ENCODE measurements around the gene TMEM132A. TPM values are rescaled to one million over a fixed set of nuclear protein-coding genes. Genes with fewer than 3 reads are reported as not detected.

The TMEM132A gene
- total RNA-seq, 1 donor from 2014 or later, result 34.0 TPM

DNA sequence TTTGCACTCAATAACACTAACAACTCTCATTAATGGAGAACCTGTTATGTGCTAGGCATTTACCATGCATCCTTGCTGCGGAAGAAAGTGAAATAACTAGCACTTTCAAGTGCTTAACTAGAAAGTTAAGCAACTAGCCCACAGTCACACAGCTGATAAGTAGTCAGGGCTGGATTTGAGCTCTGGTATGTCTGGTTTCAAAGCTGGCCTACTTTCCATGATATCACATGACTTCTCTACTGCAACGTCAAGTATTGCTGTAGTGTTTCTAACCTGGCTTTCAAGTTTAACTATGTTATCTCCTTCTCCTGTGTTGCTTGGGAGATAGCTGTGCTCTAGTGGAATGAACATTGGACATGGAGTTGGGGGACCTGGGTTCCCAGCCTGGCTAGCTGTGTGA, 15.6 kb downstream of the TMEM132A start:
- Mint-ChIP-seq H3K9me3 (no peaks in the 10 kb centered on the region), H3K36me3 (peaks cover 7% of the 10 kb centered on the region), H3K4me3 (no peak overlapping the region), H3K27me3 (ENCODE audit: insufficient read depth, low read depth) (peaks cover 10% of the 10 kb centered on the region), H3K27ac (no peak overlapping the region), H3K4me1 (peaks cover 14% of the 10 kb centered on the region)
- Histone ChIP-seq H3K4me1 (no peaks in the 10 kb centered on the region), H3K36me3 (no peaks in the 10 kb centered on the region), H3K9ac (no peak overlapping the region), H3K79me2 (ENCODE audit: low read depth) (no peaks in the 10 kb centered on the region), H3K9me3 (ENCODE audit: low read depth) (no peaks in the 10 kb centered on the region), H3K4me3 (no peak overlapping the region), H3K4me2 (no peak overlapping the region), H4K20me1 (ENCODE audit: low read depth) (no peaks in the 10 kb centered on the region), H3F3A (ENCODE audit: low read depth) (no peaks in the 10 kb centered on the region), H2AFZ (replicated peaks) (no peak overlapping the region), H3K27me3 (no peaks in the 10 kb centered on the region), H3K27ac (no peak overlapping the region)
- TF ChIP-seq EZH2 (IDR thresholded peaks at IDR 0.05), result no peak
- no peak for TF ChIP-seq CTCF (IDR thresholded peaks at IDR 0.05)
- no peak for TF ChIP-seq EZH2phosphoT487 (IDR thresholded peaks at IDR 0.05)
- no peak for DNase-seq (ENCODE audit: low spot score)

DNA sequence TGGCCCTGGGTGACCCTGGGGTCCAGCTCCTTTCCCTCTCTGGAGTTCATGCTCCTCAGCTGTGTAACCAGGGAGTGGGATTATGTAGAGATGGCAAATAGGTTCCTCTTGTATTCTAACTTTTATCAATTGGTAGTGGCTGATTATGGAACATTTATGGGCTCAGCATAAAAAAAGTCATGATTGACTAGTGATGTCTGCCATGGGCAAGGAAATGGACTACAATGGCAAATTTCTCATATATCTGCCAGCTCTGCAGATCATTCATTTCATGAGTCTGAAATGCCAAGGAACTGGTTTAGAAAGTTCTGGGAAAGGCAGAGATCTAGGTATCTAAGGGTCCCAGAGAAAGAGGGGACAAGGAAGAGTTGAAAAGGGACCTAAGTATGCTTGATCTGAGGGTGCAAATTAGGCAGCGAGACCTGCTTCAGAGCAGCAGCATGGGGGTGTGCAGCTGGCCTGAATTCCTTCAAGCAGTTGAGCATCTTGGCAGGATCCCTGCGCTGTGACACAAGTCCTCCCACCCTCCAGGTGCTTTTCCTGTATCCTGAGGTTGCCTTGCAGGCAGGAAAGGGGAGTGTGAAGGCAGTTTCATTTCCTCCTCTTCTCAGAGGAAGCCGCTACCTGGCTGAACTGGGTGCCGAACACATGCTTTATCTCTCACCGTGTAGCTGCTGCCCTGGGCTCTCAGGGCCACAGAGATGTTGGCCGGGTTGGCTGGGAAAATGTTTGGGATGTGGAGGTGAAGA, 17.3 kb downstream of the TMEM132A start:
- H3K36me3 Mint-ChIP-seq, result peaks cover 3% of the 10 kb centered on the region
- no peak overlapping the region for H3K9ac ChIP-seq
- no peaks in the 10 kb centered on the region for H3K9me3 Mint-ChIP-seq
- H3K4me3 Mint-ChIP-seq, result no peak overlapping the region
- H3K27me3 Mint-ChIP-seq (ENCODE audit: insufficient read depth, low read depth), result peaks cover 10% of the 10 kb centered on the region
- H3F3A ChIP-seq (ENCODE audit: low read depth), result no peaks in the 10 kb centered on the region
- DNase-seq (ENCODE audit: low spot score), result no peak
- no peak for TF ChIP-seq EZH2phosphoT487 (IDR thresholded peaks at IDR 0.05)
- H3K27me3 ChIP-seq, result no peaks in the 10 kb centered on the region
- H3K27ac Mint-ChIP-seq, result no peak overlapping the region
- H4K20me1 ChIP-seq (ENCODE audit: low read depth), result no peaks in the 10 kb centered on the region
- no peak overlapping the region for H3K4me2 ChIP-seq
- H3K9me3 ChIP-seq (ENCODE audit: low read depth), result no peaks in the 10 kb centered on the region
- H3K4me3 ChIP-seq, result no peak overlapping the region
- H3K36me3 ChIP-seq, result no peaks in the 10 kb centered on the region
- no peaks in the 10 kb centered on the region for H3K4me1 ChIP-seq
- H2AFZ ChIP-seq (replicated peaks), result no peak overlapping the region
- peaks cover 16% of the 10 kb centered on the region for H3K4me1 Mint-ChIP-seq
- H3K79me2 ChIP-seq (ENCODE audit: low read depth), result no peaks in the 10 kb centered on the region
- no peak overlapping the region for H3K27ac ChIP-seq

GRCh38 chr11:60942219-60942618, 18.0 kb downstream of the TMEM132A start:
- no peak for DNase-seq (ENCODE audit: low spot score)
- Histone ChIP-seq H3K27me3 (no peaks in the 10 kb centered on the region), H3F3A (ENCODE audit: low read depth) (no peaks in the 10 kb centered on the region), H3K4me1 (no peaks in the 10 kb centered on the region), H3K4me2 (no peak overlapping the region), H3K79me2 (ENCODE audit: low read depth) (no peaks in the 10 kb centered on the region), H3K27ac (no peak overlapping the region), H3K36me3 (no peaks in the 10 kb centered on the region), H3K9me3 (ENCODE audit: low read depth) (no peaks in the 10 kb centered on the region), H2AFZ (replicated peaks) (no peak overlapping the region), H3K4me3 (no peak overlapping the region), H4K20me1 (ENCODE audit: low read depth) (no peaks in the 10 kb centered on the region), H3K9ac (no peak overlapping the region)
- peaks cover under 1% of the 10 kb centered on the region for H3K36me3 Mint-ChIP-seq
- TF ChIP-seq EZH2phosphoT487 (IDR thresholded peaks at IDR 0.05) (no peak), EZH2 (IDR thresholded peaks at IDR 0.05) (no peak), CTCF (IDR thresholded peaks at IDR 0.05) (no peak)
- peaks cover 7% of the 10 kb centered on the region for H3K27me3 Mint-ChIP-seq (ENCODE audit: insufficient read depth, low read depth)
- H3K4me3 Mint-ChIP-seq, result no peak overlapping the region
- H3K27ac Mint-ChIP-seq, result no peak overlapping the region
- H3K9me3 Mint-ChIP-seq, result no peaks in the 10 kb centered on the region
- peaks cover 16% of the 10 kb centered on the region for H3K4me1 Mint-ChIP-seq

DNA sequence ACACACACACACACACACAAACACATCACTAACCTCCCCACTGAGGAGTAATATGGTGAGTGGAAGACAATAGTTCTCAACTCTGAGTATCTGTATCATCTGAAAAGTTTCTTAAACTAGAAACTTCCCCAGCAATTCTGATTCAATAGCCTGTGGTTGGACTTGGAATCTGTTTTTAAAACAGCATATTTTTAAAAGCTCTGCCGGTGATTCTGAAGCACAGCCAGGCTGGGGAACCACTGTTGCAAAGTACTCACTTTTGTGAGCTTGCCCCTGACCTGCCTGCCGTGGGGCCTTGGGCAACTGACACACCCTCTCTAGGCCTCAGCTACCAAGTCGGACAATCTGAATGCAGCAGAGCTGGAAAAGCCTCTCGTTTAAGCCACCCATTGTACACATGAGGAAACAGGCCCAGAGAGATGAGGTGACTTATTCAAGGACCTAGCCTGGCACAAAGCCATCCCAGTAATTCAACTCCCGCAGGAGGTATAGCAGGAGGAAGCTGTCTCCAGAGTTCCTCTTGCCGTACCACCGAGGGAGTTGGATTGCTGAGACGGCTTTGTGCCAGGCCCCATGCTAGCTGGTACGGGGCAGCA, 18.8 kb downstream of the TMEM132A start:
- Histone ChIP-seq H3K27me3 (no peaks in the 10 kb centered on the region), H2AFZ (replicated peaks) (no peak overlapping the region), H3K79me2 (ENCODE audit: low read depth) (no peaks in the 10 kb centered on the region), H3K27ac (no peak overlapping the region), H3K4me2 (no peak overlapping the region), H3K9ac (no peak overlapping the region), H3K36me3 (no peaks in the 10 kb centered on the region), H3K4me3 (no peak overlapping the region), H3K4me1 (peaks cover 7% of the 10 kb centered on the region), H3K9me3 (ENCODE audit: low read depth) (no peaks in the 10 kb centered on the region), H4K20me1 (ENCODE audit: low read depth) (no peaks in the 10 kb centered on the region), H3F3A (ENCODE audit: low read depth) (no peaks in the 10 kb centered on the region)
- no peak for DNase-seq (ENCODE audit: low spot score)
- Mint-ChIP-seq H3K4me3 (no peak overlapping the region), H3K36me3 (no peaks in the 10 kb centered on the region), H3K27me3 (ENCODE audit: insufficient read depth, low read depth) (peaks cover 9% of the 10 kb centered on the region), H3K9me3 (no peaks in the 10 kb centered on the region), H3K4me1 (peaks cover 22% of the 10 kb centered on the region), H3K27ac (peak overlapping the region; percentile 60)
- TF ChIP-seq EZH2 (IDR thresholded peaks at IDR 0.05) (no peak), EZH2phosphoT487 (IDR thresholded peaks at IDR 0.05) (no peak)
